RWPE2 (cell line): ENCODE measurements around the gene SSU72.
"Not testable (repeated sequence)": the region's sequence is repeated elsewhere in the genome, so short reads cannot be mapped to it uniquely, and the experiment has no call there.

Experiments
- ATAC-seq: fragments of 200-7000 bp; cut with Tn5 transposase; 3 replicates; pipeline ENCODE4 v1.9.1; 2021; ENCODE audit warnings: low read depth
- DNase-seq: peaks from one replicate; pipeline ENCODE4 v3.0.0-alpha.2; 2020; ENCODE audit warnings: low spot score
- H3K27ac ChIP-seq: fragments of 450-650 bp; 2 replicates; pipeline ENCODE4 v1.5.1; 2017; ENCODE audit warnings: mild to moderate bottlenecking; ENCODE audit not compliant: poor library complexity, severe bottlenecking
- H3K27me3 ChIP-seq: fragments of 250-450 bp; sonication (Bioruptor Pico); 2 replicates; pipeline ENCODE4 v1.5.1; 2021; ENCODE audit warnings: mild to moderate bottlenecking, moderate library complexity; ENCODE audit not compliant: insufficient read depth, poor library complexity, severe bottlenecking
- H3K36me3 ChIP-seq: fragments of 250-450 bp; sonication (Bioruptor Pico); 2 replicates; pipeline ENCODE4 v1.5.1; 2020; ENCODE audit warnings: low read depth, mild to moderate bottlenecking, moderate library complexity
- H3K4me1 ChIP-seq: fragments of 250-450 bp; sonication (Bioruptor Pico); 2 replicates; pipeline ENCODE4 v1.5.1; 2021; ENCODE audit warnings: mild to moderate bottlenecking, moderate library complexity; ENCODE audit not compliant: insufficient read depth, poor library complexity, severe bottlenecking
- H3K4me3 ChIP-seq: fragments of 250-450 bp; sonication (Bioruptor Pico); 2 replicates; pipeline ENCODE4 v1.5.1; 2021; ENCODE audit warnings: mild to moderate bottlenecking, moderate library complexity; ENCODE audit not compliant: severe bottlenecking
- H3K9me3 ChIP-seq: fragments of 250-450 bp; sonication (Bioruptor Pico); 2 replicates; pipeline ENCODE4 v1.5.1; 2021; ENCODE audit warnings: mild to moderate bottlenecking, moderate library complexity; ENCODE audit not compliant: severe bottlenecking
- TF ChIP-seq, protein P1 (sequence below): fragments of 450-650 bp; IDR thresholded peaks from one replicate; pipeline ENCODE4 v1.5.1; 2017; ENCODE audit warnings: mild to moderate bottlenecking, moderate library complexity; ENCODE audit not compliant: poor library complexity, severe bottlenecking

SSU72 gene

DNA sequence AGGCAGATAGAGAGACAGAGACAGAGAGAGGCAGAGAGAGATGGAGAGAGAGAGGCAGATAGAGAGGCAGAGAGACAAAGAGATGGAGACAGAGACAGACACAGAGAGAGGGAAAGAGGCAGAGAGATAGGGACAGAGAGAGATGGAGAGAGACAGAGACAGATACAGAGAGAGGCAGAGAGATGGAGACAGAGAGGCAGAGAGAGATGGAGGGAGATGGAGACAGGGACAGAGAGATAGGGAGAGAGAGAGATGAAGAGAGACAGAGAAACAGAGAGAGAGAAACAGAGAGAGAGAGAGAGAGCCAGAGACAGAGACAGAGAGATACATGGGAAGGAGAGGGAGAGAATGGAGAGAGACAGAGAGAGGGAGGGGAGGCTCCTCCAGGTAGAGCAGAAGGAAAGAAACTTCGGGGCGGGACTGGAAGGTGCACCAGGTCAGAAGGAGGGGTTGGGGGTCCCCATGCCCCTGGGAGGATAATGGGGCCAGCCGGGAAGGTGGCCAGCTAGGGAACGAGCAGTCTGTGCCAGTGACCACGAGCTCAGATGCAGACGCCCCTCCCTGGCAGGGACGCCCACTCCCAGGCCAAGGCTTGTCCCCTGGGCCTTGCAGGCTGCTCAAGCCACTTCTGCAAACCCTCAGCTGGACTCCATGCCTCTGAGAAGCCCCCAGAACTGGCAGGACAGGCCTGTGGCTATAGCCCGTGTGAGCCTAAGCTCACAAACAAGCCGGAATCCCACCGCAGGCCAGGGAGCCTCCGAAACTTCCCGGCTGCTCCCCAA lies 22.0 kb upstream of the SSU72 start:
- Histone ChIP-seq H3K4me3 (no peak overlapping the region), H3K27ac (no peak overlapping the region), H3K36me3 (no peaks in the 10 kb centered on the region), H3K4me1 (no peaks in the 10 kb centered on the region), H3K27me3 (no peaks in the 10 kb centered on the region), H3K9me3 (no peaks in the 10 kb centered on the region)
- TF ChIP-seq, protein P1, sequence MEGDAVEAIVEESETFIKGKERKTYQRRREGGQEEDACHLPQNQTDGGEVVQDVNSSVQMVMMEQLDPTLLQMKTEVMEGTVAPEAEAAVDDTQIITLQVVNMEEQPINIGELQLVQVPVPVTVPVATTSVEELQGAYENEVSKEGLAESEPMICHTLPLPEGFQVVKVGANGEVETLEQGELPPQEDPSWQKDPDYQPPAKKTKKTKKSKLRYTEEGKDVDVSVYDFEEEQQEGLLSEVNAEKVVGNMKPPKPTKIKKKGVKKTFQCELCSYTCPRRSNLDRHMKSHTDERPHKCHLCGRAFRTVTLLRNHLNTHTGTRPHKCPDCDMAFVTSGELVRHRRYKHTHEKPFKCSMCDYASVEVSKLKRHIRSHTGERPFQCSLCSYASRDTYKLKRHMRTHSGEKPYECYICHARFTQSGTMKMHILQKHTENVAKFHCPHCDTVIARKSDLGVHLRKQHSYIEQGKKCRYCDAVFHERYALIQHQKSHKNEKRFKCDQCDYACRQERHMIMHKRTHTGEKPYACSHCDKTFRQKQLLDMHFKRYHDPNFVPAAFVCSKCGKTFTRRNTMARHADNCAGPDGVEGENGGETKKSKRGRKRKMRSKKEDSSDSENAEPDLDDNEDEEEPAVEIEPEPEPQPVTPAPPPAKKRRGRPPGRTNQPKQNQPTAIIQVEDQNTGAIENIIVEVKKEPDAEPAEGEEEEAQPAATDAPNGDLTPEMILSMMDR, result no peak
- DNase-seq (no peak), ATAC-seq (no peak; the same call in 2 of the 3 replicates)

DNA sequence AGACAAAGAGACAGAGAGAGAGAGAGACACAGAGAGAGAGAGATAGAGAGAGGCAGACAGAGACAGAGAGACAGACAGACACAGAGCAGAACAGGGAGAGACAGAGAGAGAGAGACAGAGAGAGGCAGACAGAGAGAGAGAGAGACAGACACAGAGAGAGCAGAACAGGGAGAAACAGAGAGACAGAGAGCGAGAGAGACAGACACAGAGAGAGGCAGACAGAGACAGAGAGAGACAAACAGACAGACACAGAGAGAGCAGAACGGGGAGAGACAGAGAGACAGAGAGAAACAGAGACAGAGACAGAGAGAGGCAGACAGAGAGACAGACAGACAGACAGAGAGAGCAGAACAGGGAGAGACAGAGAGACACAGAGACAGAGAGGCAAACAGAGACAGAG lies 20.7 kb upstream of the SSU72 start:
- not testable (repeated sequence) for DNase-seq, H3K27me3 ChIP-seq, H3K27ac ChIP-seq, H3K4me1 ChIP-seq, ATAC-seq, H3K4me3 ChIP-seq, H3K9me3 ChIP-seq, H3K36me3 ChIP-seq

DNA sequence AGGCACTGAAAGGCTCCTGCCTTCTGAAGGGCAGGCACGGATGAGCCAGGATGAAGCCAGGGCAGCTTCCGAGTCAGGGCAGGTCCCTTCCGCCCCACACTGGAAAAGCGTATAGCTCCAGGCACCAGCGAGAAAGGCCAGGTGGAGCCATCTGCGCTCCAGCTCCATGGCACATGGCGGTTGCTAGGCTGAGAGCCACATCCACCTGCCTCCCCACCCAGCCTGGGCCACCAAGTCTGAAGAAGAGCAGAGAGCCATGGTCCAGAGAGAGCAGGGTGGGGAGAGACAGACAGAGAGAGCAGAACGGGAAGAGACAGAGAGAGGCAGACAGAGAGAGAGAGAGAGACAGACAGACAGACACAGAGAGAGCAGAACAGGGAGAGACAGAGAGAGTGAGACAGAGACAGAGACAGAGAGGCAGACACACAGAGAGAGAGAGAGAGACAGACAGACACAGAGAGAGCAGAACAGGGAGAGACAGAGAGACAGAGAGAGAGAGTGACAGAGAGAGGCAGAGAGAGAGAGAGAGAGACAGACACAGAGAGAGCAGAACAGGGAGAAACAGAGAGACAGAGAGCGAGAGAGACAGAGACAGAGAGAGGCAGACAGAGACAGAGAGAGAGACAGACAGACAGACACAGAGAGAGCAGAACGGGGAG lies 20.1 kb upstream of the SSU72 start:
- Histone ChIP-seq H3K27me3 (no peaks in the 10 kb centered on the region), H3K4me3 (no peak overlapping the region), H3K36me3 (no peaks in the 10 kb centered on the region), H3K4me1 (no peaks in the 10 kb centered on the region), H3K27ac (no peak overlapping the region), H3K9me3 (no peaks in the 10 kb centered on the region)
- TF ChIP-seq, protein P1, result no peak
- peak; percentile 63 for ATAC-seq
- DNase-seq, result no peak

DNA sequence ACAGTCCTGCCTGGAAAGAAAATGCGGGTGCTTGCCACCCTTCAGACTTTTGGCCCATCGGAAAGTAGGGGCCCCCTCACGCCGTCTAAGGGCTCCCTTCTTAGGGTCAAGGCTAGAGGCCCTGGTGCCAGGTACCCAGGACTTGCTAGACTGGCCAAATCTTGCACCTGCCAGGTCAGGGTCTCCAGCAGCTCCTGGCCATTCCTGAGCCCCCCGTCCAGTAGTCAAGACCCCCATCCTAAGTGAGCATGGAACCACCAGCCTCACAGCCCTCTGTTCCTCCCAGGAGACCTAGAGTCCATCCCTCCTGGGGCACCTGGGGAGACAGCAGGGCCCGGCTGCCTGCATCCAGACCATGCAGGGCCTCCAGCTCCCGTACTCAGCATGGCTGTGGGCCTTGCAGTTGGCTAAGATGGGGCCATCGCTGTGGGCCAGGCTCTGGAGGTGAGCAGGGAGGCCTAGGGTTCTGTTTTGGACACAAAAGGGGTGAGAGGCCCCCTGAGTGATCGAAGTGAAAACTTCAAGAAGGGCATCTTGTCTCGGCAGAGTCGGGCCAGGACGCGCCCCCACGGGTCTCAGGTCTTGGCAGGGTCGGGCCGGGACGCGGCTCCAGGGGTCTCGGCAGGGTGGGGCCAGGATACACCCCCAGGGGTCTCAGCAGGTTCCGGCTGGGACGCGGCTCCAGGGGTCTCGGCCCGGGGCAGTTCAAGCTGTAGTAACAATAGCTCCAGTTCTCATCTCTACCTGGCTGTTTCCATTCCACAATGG lies 19.4 kb upstream of the SSU72 start:
- Histone ChIP-seq H3K4me3 (no peak overlapping the region), H3K9me3 (no peaks in the 10 kb centered on the region), H3K27ac (no peak overlapping the region), H3K4me1 (no peaks in the 10 kb centered on the region), H3K36me3 (no peaks in the 10 kb centered on the region), H3K27me3 (no peaks in the 10 kb centered on the region)
- DNase-seq, result peak; percentile 70
- TF ChIP-seq, protein P1, result no peak
- ATAC-seq, result peak; percentile 20; the same call in 1 of the 3 replicates

DNA sequence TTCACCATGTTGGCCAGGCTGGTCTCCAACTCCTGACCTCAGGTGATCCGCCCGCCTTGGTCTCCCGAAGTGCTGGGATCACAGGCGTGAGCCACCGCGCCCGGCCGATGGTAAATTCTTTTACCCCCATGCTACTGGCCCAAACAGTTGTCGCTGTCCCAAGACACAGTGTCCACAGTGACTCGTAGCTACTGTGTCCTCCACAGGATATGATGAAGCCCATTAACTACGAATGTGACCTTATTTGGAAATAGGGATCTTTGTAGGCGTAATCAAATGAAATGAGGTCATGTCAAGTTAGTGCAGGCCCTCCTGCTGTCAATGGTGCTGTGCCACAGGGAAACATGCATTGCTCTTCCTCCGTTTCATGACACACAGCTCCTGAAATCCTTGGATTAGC lies 16.8 kb upstream of the SSU72 start:
- no peaks in the 10 kb centered on the region for H3K27me3 ChIP-seq
- DNase-seq, result no peak
- no peaks in the 10 kb centered on the region for H3K9me3 ChIP-seq
- no peaks in the 10 kb centered on the region for H3K4me1 ChIP-seq
- TF ChIP-seq, protein P1, result no peak
- peak; percentile 29; the same call in 1 of the 3 replicates for ATAC-seq
- no peak overlapping the region for H3K27ac ChIP-seq
- H3K36me3 ChIP-seq, result no peaks in the 10 kb centered on the region
- H3K4me3 ChIP-seq, result no peak overlapping the region
